LoVo (cell line): ENCODE measurements around the gene HSBP1L1.

Experiments
- DNase-seq: peaks from one replicate; pipeline ENCODE4 v3.0.0-alpha.2; 2016; ENCODE audit warnings: low spot score

Gene HSBP1L1

DNA sequence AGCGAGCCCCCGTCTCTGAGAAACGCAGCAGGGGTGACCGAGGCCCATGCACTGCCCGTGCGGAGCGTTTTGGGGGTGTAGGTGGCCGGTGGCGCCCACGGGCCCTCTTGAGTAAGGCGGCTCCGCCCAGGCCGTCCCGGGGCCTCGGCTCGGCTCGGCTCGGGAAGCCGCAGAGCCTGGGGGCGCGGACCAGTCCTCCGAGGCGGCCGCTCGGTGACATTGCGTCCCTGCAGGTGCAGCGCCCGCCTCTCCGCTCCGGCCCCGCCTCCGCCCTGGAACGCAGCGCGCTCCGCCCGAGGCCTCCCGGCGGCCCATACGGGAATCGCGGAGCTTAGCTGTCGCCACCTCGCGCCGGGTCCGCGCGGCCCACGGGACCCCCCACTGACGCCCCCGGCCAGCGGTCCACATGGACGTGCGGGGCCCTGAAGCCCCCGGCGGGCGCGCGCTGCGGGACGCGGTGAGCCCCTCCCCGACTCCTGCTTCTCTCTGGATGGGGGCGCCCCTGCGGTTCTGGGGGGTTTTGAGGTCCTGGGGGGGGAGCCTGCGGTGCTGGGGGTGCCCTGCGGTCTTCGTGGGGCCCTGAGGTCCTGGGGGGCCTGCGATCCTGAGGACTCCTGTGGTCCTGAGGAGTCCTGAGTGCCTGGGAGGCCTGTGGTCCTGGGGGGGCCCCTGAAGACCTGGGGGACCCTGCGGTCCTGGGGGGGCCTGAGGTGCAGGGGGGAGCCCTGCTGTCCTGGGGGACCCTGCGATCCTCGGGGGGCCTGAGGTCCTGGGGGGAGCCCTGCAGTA is at the start of gene HSBP1L1:
Gene HSBP1L1, plus strand, starts transcription at position 314 of the 789 bp plus-strand sequence. Its CDS starts 93 bp downstream, at position 407.
- DNase-seq = peak; percentile 85

DNA sequence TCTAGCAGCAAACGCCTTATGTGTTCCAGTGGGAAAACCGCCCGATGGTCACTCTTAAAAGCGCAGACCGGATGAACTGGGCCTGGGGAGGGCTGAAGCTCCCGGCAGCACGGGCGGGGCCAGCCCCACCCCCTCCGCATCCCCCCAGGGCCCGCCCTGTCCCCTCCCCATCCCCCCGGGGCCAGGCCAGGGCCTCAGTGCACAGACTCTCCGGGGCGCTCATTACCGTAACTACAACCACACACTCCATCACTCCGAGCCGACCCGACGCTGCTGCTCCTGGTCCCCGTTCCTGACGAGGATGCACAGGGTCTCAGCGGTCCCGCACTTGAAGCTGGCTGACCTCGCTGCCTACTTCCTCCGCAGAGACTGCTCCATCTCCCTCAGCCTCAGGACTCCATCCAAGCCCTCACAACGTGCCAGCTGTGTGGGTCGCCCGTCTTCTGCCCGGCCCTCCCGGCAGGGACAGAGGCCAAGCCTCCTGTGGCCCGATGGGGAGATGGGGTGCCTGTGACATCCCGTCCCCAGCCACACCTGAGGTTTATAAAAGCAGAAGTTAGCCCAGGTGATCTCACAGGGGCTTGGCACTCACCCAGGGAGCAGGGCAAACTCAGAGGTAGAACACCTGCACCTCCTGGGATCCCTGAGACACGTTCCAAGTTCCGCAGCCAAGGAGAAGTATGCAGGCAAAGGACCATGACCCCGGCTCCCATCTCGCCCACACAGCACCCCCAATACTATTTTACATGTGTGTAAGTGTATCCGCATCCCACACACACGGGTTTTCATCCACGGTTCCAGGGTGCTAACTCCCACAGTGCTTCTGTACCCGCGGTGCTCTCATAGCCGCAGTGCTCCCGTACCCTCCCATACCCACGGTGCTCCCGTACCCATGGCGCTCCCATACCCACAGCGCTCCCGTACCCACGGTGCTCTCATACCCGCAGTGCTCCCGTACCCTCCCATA is 49.0 kb upstream of the HSBP1L1 start:
- DNase-seq = no peak

- no peak for DNase-seq
Measured at GRCh38 chr18:79916128-79916494, 48.3 kb upstream of the HSBP1L1 start.

DNA sequence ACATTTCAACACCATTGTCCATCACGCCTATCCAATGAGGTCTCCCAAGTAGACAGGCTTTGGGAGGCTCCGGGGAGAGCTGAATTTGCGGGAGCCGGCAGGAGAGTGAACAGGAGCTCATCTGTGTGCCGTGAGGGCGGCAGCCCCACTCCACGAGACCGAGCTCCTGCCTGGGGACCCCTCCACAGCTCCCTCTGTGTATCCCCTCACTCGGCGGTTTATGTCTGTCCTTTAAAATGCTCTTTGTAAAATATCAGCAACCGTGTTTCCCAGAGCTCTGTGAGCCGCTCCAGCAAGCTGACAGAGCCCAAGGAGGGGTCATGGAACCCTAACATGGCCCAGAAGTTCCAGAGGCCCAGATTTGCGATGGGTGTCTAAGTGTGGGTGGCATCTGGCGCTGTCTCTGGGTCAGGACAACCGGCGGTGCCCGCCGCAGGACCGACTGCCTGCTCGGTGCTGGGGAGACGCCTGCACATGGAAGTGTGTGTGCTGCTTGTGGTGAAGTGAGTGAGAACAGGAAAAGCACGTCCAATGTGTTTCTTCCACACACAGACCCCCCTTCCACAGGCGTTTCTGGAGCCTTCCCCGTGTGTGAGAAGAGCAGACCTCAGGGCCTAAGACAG is 47.8 kb upstream of the HSBP1L1 start:
- DNase-seq = no peak

DNA sequence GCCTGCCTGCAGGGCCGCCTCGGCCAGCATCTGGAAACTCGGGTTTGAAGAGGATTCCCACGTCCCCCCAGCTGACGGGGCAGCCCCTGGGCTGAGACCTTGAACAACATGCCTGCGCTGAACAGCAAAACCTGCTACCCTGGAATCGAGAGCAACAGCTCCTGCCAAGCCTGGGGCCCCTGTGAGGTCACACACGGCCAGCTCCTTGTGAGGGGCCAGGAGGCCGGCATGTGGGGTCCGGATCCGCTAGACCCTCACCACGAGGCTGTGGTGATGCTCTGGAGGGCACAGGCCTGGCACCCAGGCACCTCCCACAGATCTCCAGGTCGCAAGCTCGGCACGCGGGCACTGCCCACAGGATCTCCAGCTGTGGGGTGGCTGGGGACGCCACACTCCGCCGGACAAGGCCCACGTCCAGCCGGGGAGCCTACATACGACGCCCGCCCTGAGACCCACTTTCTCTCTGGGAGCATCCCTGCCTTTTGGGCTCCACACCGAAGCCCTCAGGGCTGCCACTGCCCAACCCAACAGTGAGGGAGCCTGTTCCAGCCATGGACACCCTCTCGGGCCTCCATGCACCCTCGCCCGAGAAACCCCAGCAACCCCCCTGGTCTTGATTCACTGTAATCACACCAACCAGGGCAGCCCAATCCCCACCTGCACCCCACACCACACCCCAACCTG is 47.1 kb upstream of the HSBP1L1 start:
- no peak for DNase-seq

GRCh38 chr18:79917853-79918614 is 46.4 kb upstream of the HSBP1L1 start:
- DNase-seq = no peak

DNA sequence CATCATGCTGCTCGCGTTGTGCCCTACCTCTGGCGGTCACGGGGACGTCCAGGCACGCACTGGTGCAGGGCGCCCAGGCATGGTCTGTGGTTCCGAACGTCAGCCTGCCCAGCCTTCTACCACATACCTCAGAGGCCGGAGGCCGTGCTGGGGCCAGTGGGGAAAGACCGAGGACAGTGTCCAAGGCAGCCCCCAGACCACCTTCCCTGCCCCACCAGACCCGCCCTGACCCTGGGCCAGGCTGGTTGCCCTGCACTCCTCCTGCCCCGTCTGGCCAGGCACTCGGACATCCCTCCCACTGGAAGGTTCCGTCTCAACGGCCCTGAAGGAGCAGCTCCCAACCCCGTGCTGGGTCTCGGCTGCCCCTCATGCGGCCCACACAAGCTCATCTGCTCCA is 45.8 kb upstream of the HSBP1L1 start:
- DNase-seq = no peak

DNA sequence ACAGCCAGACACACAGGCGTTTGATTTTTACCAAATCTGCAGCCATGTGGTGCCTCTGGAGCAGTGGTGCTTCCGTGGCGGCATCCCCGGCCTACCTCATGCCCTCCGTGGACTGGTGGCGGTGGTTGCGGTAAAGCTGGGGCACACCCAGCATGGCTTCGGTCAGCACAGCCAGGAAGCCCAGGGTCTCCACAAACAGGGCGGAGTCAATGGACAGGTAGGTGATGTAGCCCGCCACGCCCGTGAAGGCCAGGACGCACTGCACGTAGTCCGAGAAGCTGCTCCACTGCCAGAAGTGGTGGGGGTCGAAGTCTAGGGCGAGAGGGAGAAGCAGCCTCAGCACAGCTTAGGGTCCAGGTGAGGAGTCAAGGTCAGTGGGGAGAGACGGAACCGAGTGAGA is 45.4 kb upstream of the HSBP1L1 start:
- DNase-seq = no peak

DNA sequence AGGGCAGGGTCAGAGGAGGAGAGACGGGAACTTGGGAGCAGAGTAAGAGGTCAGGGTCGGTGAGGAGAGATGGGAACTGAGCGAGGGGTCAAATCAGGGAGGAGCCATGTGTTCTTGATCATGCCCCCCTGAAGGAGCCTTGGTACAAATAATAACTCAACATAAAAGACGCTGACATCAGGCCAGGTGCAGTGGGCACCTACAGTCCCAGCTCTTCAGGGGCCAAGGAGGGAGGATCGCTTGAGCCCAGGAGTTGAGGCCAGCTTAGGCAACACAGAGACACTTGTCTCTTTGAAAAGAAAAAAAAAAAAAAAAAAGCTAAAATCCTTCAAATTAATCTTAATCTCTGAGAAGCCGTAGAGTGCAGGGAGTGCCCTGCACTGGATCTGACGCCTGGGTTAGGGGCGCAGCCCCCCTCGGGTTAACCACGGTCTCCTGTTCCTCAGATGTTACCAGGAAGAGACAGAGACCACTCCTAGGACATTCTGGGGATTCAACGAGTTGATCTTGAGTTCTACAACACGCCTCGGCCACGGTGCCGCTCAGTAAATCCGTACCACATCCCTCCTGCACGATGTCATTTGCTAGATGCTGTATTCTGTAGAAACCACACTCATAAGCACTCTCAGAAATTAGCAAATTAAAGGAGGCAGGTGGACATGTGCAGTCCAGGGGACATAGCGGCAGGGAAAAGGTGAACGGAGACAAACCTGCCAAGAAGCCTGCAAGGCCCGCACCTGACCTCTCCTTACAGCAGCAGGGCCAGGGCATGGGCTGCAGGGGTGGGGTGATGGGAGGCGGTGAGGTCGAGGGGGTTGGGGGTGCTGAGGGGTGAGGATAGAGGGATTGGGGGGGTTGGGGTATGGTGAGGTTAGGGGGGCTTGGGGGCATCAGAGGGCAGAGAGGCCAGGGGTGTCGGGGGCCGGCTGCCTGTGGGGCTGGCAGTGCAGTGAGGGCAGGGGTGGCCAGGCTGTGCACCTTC is 42.2 kb upstream of the HSBP1L1 start:
- DNase-seq = no peak

DNA sequence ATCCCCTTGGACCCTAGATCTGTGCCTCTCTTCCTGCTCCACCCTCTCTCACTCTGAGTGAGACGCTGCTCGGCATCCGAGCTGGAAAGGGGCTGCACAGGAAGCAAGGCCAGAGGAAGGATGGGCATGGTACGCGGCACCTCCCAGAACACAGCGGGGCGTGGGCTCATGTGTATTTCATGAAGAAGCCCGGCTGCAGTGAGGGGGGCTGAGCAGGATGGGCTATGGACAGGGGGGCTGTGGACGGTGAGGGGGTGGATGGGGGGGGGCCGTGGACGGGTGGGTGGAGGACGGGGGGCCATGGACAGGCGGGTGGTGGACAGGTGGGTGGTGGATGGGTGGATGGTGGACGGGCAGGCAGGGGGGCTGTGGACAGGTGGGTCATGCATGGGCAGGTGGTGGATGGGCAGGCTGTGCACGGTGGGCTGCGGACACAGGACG is 41.5 kb upstream of the HSBP1L1 start:
- no peak for DNase-seq

- no peak for DNase-seq
Measured at GRCh38 chr18:79923896-79924585, 40.4 kb upstream of the HSBP1L1 start.

DNA sequence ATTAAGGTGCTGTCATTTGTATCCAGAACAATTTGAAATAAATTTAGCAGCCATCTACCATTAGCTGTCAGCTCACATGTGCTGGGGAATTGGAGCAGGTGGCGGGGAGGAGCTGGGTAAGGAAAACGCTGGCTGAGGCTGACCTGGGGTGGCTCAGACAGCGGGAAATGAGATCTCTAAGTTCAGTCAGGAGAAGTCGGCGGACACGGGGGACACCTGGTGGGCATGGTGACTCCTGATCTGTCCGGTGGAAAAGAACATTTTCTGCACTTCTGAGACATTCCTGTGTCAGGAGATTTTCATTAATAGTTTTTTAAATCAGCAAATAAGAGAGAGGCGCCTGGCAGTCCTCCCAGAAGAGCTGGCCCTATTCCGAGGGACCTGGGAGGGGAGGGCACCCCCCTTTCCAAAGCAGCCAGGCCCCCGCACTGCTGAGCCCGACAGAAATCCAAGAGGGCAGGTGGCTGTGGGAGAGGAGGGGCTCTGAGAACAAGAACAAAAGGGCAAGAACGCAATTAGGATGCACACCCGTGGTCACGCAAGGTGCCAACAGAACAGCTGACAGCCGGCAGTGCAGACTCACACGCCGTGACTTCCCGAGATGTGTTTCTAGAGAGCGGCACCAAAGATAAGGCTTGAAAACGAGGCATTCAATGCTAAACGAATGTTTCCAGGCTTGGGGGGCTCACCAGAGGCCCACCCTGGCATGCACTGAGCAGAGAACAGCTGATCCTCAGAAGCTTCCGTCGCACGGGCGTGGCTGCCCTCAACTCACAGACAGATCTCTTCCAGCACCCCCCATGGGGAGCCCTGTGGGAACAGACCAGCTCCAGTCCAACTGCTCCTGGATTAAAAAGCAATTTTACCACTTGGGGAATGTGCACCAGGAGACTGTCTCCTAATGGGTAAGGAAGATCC is 39.4 kb upstream of the HSBP1L1 start:
- DNase-seq = no peak

GRCh38 chr18:79926306-79926705 is 38.1 kb upstream of the HSBP1L1 start:
- no peak for DNase-seq

- no peak for DNase-seq
Measured at GRCh38 chr18:79926715-79927606, 37.5 kb upstream of the HSBP1L1 start.

DNA sequence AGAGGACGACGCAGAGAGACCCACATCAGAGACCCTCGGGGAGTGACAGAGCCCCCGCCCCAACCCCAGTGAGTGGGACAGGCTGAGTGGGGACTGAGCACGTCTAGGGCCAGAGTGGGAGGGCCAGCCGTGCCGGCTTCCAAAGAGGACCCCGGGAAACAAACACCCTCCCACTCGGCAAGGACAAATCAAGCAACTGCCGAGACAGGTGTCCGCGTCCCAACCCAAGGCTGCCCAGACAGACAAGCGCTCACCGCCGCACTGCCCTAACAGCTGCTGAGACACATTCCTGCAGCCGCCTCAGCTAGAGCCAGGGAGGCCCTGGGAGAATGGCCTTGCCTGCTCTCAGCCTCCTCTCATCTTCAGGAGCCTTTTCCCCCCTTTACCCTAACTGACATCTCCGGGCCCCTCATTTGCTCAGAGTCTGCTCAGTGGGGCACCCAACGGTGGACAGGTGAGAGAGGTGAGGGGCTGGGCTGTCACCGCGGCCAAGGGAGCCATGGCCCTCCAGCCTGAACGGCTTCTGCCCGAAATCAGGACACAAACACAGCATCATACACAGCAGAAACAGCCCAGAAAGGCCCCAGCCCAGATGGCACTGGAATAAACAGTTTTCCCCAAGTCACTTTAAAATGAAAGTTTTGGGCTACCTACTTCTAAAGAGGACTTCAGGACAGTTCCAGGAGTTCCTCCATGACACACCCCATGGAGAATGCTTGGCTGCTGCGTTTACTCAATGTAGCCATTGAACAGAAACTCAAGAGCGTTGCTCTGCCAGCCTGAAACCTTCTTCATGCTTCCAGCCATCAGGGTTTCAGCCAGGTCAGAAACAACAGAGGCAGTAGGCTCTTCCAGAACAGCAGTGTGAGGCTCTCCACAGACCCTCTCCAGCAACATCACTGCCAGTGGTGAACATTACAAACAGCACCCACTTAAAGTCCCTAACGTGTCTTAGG is 36.6 kb upstream of the HSBP1L1 start:
- DNase-seq = no peak

GRCh38 chr18:79928563-79928960 is 35.9 kb upstream of the HSBP1L1 start:
- no peak for DNase-seq
